Measurements from ENCODE around the gene SCNN1B.

GRCh38 chr16:23395732-23396131, 93.6 kb downstream of the SCNN1B start:
- TF ChIP-seq POLR2AphosphoS5 (IDR thresholded peaks at IDR 0.05), result no peak
- no peak for TF ChIP-seq CTCF (IDR thresholded peaks at IDR 0.05)
- no peak for TF ChIP-seq POLR2A (IDR thresholded peaks at IDR 0.05)
